Esophagus mucosa (tissue), 1 donor: ENCODE data around the gene PARP9. TPM values are rescaled to one million over a fixed set of nuclear protein-coding genes. Genes with fewer than 3 reads are reported as not detected.

ENCODE experiments used
- ATAC-seq: fragments of 200-7000 bp; cut with Tn5 transposase; one replicate; pipeline ENCODE4 v1.9.1; 2020
- total RNA-seq: library from RNA; stranded (reverse); gene quantifications from one replicate; pipeline ENCODE4 v1.2.4, GENCODE V29; 2023
- donor health status: DM: yes; HTN: yes; CAD: no.

Gene PARP9
- total RNA-seq, 1 donor from 2014 or later: 27.5 TPM

GRCh38 chr3:122516846-122517360, 47.2 kb downstream of the PARP9 start:
- ATAC-seq: no peak

DNA sequence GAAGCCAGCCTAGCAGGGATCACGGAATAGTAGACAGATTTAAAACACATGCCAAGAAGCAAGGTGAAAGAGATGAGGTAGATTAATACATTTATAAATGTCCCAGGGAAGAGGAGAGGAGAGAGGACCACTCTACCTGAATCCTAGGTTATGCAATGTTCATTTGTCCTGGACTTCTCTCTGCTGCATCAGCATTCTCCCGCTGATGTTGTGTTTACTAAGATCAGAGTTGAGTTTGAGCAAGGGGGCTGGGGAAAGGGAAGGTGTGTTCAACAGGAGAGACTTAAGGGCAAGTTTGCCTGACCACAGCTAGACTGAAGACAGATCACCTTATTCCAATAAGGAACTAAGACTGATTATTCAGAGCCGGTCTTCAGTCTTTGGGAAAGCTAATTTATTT, 48.2 kb downstream of the PARP9 start:
- ATAC-seq: no peak

GRCh38 chr3:122515020-122515468, 49.1 kb downstream of the PARP9 start:
- no peak for ATAC-seq

- peak; percentile 94 for ATAC-seq
These were observed 49.7 kb downstream of the PARP9 start, which contains the start of gene KPNA1 for GRCh38 chr3:122514123-122515019. Gene KPNA1 (minus strand): TSS chr3:122514939. CDS start chr3:122496565, 18,374 bp downstream.

- no peak for ATAC-seq
These were observed 50.5 kb downstream of the PARP9 start for GRCh38 chr3:122513386-122514122.

DNA sequence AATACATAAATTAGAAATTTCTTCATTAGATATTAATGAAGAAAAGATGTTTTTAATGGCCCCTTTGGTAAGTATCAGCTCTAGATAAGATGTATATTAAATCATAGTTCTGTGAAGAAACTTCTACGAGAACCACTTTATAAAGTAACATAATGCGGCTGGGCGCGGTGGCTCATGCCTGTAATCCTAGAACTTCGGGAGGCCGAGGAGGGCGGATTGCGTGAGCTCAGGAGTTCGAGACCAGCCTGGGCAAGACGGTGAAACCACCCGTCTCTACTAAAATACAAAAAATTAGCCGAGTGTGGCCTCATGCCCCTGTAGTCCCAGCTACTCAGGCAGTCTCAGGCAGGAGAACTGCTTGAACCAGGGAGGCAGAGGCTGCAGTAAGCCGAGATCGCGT, 51.8 kb downstream of the PARP9 start:
- no peak for ATAC-seq

- no peak for ATAC-seq
These were observed 53.1 kb downstream of the PARP9 start for GRCh38 chr3:122510878-122511535.

DNA sequence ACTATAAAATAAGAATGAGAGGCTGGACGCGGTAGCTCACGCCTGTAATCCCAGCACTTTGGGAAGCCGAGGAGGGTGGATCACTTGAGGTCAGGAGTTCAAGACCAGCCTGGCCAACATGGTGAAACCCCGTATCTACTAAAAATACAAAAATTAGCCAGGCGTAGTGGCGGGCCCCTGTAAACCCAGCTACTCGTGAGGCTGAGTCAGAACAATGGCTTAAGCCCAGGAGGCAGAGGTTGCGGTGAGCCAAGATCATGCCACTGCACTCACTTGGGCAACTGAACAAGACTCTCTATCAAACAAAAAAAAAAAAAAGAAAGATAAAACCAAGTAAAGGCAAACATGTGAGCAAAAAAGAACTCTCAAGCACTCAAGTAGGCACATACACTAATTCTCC, 55.2 kb downstream of the PARP9 start:
- ATAC-seq: peak; percentile 51

- no peak for ATAC-seq
These were observed 55.8 kb downstream of the PARP9 start for GRCh38 chr3:122508135-122508914.

- no peak for ATAC-seq
These were observed 57.6 kb downstream of the PARP9 start for GRCh38 chr3:122506450-122506849.

- ATAC-seq: no peak
These were observed 58.4 kb downstream of the PARP9 start for GRCh38 chr3:122505676-122506075.

- no peak for ATAC-seq
These were observed 61.2 kb downstream of the PARP9 start for GRCh38 chr3:122502941-122503340.

DNA sequence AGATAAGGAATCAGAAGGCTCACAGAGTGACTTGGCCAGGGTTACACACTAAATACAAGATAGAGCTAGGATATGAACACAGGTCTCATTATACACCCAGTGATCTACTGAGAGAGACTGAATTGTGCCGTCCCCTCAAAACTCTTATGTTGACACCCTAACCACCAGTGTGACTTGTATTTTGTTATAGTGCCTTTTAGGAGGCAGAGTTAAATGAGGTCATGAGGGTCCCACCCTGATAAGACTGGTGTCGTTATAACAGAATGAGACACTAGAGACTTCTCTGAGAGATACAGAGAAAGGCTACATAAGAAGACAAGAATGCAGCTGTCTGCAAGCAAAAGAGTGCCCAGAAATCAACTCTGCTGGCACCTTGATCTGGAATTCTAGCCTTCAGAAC, 62.0 kb downstream of the PARP9 start:
- ATAC-seq: no peak

GRCh38 chr3:122500964-122501363, 63.1 kb downstream of the PARP9 start:
- peak; percentile 70 for ATAC-seq

DNA sequence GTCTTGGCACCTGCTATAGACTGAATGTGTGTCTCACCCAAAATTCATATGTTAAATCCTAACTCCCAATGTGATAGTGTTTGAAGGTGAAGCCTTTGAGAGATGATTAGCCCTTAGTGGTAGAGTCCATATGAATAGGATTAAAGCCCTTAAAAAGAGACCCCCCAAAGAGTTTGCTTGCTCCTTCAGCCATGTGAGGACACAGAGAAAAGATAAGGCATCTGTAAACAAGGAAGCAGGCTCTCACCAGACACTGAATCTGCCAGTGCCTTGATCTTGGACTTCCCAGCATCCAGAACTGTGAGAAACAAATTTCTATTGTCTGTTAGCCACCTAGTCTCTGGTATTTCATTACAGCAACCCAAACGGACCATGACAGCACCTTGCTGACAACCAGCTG, 65.9 kb downstream of the PARP9 start:
- ATAC-seq: no peak

- ATAC-seq: peak; percentile 89
These were observed 66.7 kb downstream of the PARP9 start for GRCh38 chr3:122497425-122497824.

DNA sequence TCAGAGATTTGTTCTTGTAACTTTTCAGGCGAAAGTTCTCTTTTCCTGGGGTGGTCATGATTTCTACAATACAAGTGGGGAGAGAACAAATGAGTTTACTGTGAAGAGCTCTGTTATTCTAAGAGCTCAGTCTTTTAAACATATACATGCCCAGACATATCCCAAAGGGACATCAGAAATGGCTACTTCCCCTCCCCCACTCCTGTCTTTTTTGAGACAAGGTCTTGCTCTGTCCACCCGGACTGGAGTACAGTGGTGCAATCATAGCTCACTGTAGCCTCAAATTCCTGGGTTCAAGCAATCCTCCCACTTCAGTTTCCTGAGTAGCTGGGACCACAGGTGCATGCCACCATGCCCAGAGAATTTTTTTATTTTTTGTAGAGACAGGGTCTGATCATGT, 67.6 kb downstream of the PARP9 start:
- ATAC-seq: no peak

DNA sequence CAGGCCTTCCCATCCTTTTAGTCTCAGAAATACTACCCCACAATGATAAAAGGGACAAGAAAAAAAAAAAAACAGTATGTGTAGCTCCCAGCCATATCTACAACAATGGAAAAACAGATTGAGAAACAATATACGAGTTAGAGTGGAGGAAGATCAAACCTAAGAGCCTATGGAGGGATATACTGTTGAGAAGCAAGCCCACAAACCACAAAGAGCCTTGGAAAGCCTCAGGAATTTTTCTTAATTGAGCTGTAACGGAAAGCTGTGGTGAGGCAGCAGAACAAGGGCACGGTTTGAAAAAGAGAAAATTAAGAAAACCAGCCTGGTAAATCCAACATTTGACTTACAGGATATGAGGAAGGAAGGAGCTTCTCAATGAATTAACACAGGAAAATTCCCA, 70.8 kb downstream of the PARP9 start:
- no peak for ATAC-seq

DNA sequence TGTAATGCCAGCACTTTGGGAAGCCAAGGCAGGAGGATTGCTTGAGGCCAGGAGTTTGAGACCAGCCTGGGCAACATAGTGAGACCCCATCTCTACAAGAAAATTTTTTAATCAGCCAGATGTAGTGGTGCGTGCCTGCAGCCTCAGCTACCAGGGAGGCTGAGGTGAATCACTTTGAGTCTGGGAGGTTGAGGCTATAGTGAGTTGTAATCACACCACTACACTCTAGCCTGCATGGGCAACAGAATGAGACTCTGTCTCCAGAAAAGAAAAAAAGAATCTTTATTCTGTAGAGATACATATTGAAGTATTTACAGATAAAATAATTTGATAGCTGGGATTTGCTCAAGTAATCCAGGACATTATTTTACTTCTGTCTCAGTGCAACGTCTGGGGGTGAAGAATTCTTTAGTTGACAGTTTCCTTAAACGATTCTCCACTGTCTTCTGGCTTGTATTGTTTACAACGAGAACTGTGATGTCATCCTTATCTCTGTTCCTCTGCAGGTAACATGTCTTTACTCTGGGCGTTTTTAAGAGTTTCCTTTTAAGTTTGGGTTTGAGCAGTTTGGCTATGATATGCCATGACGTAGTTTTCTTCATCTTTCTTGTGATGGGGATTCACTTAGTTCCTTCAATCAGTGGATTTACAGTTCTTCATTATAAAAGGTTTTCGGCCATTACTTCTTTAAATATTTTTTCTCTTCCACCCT, 75.7 kb downstream of the PARP9 start:
- ATAC-seq: no peak

- ATAC-seq: no peak
These were observed 79.1 kb downstream of the PARP9 start for GRCh38 chr3:122484985-122485384.

DNA sequence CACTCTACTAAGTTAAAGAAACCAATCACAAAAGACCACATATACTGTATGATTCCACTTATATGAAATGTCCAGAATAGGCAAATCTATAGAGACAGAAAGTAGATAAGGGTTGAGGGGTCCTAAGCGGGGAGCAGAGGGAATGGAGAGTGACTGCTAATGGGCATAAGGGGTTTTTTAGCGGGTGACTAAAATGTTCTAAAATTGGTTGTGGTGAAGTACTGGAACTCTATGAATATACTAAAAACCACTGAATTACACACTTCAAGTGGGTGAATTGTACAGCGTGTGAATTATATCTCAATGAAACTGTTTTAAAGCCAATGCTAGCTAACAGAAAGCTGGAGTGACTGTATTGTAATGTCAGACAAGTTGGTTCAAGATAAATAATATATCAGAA, 82.7 kb downstream of the PARP9 start:
- ATAC-seq: no peak
